ENCODE results near the gene GAPDH.
"Not testable (repeated sequence)": the region's sequence is repeated elsewhere in the genome, so short reads cannot be mapped to it uniquely, and the experiment has no call there.

The GAPDH gene

GRCh38 chr12:6569312-6569711 lies 35.0 kb downstream of the GAPDH start:
- DNase-seq, result no peak

- no peak for DNase-seq
Measured at GRCh38 chr12:6569786-6570185, 35.5 kb downstream of the GAPDH start.

- no peak for DNase-seq
Measured at GRCh38 chr12:6570264-6570887, 36.1 kb downstream of the GAPDH start.

GRCh38 chr12:6573001-6573400 lies 38.7 kb downstream of the GAPDH start:
- no peak for DNase-seq

- no peak for DNase-seq
Measured at GRCh38 chr12:6574576-6575295, 40.4 kb downstream of the GAPDH start.

- no peak for DNase-seq
Measured at GRCh38 chr12:6575648-6576047, 41.3 kb downstream of the GAPDH start.

GRCh38 chr12:6582196-6582595 lies 47.9 kb downstream of the GAPDH start:
- no peak for DNase-seq

- no peak for DNase-seq
Measured at GRCh38 chr12:6582959-6583358, 48.6 kb downstream of the GAPDH start.

- no peak for DNase-seq
Measured at GRCh38 chr12:6584293-6584692, 50.0 kb downstream of the GAPDH start.

- DNase-seq, result not testable (repeated sequence)
Measured at GRCh38 chr12:6586569-6586968, 52.3 kb downstream of the GAPDH start.
